HEK293 (cell line): ENCODE results near the gene IL6.

Source experiments
- ZBTB48 ChIP-seq: fragments of 450-650 bp; formaldehyde crosslinking; IDR thresholded peaks from 2 replicates; pipeline ENCODE4 v1.5.1; 2016; ENCODE audit warnings: missing biosample characterization, missing genetic modification characterization
- ZBTB8A ChIP-seq: fragments of 450-650 bp; formaldehyde crosslinking; IDR thresholded peaks from 2 replicates; pipeline ENCODE4 v1.5.1; 2016; ENCODE audit warnings: missing biosample characterization, missing genetic modification characterization
- ZNF10 ChIP-seq: fragments of 450-650 bp; formaldehyde crosslinking; IDR thresholded peaks from 2 replicates; pipeline ENCODE4 v1.5.1; 2017; ENCODE audit warnings: missing biosample characterization, missing genetic modification characterization
- ZNF23 ChIP-seq: fragments of 450-650 bp; formaldehyde crosslinking; IDR thresholded peaks from 2 replicates; pipeline ENCODE4 v1.5.1; 2016; ENCODE audit warnings: missing biosample characterization, missing genetic modification characterization, borderline replicate concordance
- ZNF274 ChIP-seq, 2 experiments: fragments of 200-500 bp in 1 of 2; fragments of 450-650 bp in 1 of 2; sonication (Bioruptor generic) in 1 of 2; formaldehyde crosslinking in 1 of 2; IDR thresholded peaks; 2 replicates each; pipeline versions ENCODE4 v1.5.1 to v1.6.1; 2014 to 2016; ENCODE audit warnings: borderline replicate concordance in 1 of 2, inconsistent platforms in 1 of 2, low read length in 1 of 2, missing biosample characterization in 1 of 2, missing genetic modification characterization in 1 of 2
- ZNF350 ChIP-seq: fragments of 450-650 bp; formaldehyde crosslinking; IDR thresholded peaks from 2 replicates; pipeline ENCODE4 v1.5.0; 2017; ENCODE audit warnings: missing biosample characterization, mild to moderate bottlenecking, missing genetic modification characterization
- ZNF830 ChIP-seq: fragments of 450-650 bp; IDR thresholded peaks from 2 replicates; pipeline ENCODE4 v1.5.0; 2018; ENCODE audit warnings: missing biosample characterization, missing genetic modification characterization, low read depth, mild to moderate bottlenecking, moderate library complexity
- TF ChIP-seq, protein P1 (sequence below): fragments of 450-650 bp; formaldehyde crosslinking; IDR thresholded peaks from 2 replicates; pipeline ENCODE4 v1.5.1; 2016; ENCODE audit warnings: missing biosample characterization, missing genetic modification characterization
- TF ChIP-seq, protein P2 (sequence below): fragments of 450-650 bp; formaldehyde crosslinking; IDR thresholded peaks from 2 replicates; pipeline ENCODE4; 2016; ENCODE audit warnings: missing biosample characterization, missing genetic modification characterization
- TF ChIP-seq, protein P3 (sequence below): fragments of 450-650 bp; formaldehyde crosslinking; IDR thresholded peaks from 2 replicates; pipeline ENCODE4 v1.5.1; 2016; ENCODE audit warnings: missing biosample characterization, missing genetic modification characterization

DNA sequence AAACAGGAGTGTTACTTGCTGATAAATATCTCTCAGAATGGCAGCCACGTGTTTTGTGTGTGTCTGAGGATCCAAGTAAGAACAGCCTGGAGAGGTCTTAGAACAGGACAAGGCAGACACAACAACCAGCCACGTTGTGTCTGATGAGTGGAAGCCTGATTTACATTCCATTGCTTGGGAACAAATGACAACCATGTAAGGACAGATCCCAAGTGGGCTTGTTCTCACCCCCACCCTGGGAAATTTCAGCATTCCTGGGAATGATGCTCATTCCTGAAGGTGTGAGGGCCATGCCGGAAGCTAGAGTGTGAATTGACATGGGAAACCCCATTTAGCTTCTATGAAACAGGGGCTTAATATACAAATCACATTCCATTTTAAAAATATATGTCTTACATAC, 35.9 kb downstream of the IL6 start:
- TF ChIP-seq, protein P1, sequence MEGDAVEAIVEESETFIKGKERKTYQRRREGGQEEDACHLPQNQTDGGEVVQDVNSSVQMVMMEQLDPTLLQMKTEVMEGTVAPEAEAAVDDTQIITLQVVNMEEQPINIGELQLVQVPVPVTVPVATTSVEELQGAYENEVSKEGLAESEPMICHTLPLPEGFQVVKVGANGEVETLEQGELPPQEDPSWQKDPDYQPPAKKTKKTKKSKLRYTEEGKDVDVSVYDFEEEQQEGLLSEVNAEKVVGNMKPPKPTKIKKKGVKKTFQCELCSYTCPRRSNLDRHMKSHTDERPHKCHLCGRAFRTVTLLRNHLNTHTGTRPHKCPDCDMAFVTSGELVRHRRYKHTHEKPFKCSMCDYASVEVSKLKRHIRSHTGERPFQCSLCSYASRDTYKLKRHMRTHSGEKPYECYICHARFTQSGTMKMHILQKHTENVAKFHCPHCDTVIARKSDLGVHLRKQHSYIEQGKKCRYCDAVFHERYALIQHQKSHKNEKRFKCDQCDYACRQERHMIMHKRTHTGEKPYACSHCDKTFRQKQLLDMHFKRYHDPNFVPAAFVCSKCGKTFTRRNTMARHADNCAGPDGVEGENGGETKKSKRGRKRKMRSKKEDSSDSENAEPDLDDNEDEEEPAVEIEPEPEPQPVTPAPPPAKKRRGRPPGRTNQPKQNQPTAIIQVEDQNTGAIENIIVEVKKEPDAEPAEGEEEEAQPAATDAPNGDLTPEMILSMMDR (tag by site-specific recombination), result no peak
- TF ChIP-seq, protein P2, sequence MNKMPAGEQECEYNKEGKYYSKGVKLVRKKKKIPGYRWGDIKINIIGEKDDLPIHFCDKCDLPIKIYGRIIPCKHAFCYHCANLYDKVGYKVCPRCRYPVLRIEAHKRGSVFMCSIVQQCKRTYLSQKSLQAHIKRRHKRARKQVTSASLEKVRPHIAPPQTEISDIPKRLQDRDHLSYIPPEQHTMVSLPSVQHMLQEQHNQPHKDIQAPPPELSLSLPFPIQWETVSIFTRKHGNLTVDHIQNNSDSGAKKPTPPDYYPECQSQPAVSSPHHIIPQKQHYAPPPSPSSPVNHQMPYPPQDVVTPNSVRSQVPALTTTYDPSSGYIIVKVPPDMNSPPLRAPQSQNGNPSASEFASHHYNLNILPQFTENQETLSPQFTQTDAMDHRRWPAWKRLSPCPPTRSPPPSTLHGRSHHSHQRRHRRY (tag by site-specific recombination), result no peak
- TF ChIP-seq ZBTB48 (tag by site-specific recombination) (no peak), ZNF274 (IDR thresholded peaks at IDR 0.05; ENCODE audit: low read length) (no peak), ZNF274 (tag by site-specific recombination; IDR thresholded peaks at IDR 0.05; ENCODE audit: borderline replicate concordance) (no peak), ZNF23 (tag by site-specific recombination) (no peak), ZBTB8A (no peak), ZNF350 (no peak), ZNF10 (tag by site-specific recombination) (no peak), ZNF830 (no peak)
- TF ChIP-seq, protein P3, sequence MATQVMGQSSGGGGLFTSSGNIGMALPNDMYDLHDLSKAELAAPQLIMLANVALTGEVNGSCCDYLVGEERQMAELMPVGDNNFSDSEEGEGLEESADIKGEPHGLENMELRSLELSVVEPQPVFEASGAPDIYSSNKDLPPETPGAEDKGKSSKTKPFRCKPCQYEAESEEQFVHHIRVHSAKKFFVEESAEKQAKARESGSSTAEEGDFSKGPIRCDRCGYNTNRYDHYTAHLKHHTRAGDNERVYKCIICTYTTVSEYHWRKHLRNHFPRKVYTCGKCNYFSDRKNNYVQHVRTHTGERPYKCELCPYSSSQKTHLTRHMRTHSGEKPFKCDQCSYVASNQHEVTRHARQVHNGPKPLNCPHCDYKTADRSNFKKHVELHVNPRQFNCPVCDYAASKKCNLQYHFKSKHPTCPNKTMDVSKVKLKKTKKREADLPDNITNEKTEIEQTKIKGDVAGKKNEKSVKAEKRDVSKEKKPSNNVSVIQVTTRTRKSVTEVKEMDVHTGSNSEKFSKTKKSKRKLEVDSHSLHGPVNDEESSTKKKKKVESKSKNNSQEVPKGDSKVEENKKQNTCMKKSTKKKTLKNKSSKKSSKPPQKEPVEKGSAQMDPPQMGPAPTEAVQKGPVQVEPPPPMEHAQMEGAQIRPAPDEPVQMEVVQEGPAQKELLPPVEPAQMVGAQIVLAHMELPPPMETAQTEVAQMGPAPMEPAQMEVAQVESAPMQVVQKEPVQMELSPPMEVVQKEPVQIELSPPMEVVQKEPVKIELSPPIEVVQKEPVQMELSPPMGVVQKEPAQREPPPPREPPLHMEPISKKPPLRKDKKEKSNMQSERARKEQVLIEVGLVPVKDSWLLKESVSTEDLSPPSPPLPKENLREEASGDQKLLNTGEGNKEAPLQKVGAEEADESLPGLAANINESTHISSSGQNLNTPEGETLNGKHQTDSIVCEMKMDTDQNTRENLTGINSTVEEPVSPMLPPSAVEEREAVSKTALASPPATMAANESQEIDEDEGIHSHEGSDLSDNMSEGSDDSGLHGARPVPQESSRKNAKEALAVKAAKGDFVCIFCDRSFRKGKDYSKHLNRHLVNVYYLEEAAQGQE (tag by site-specific recombination), result no peak
